ENCODE results near the gene SPG7. TPM values are rescaled to one million over a fixed set of nuclear protein-coding genes. Genes with fewer than 3 reads are reported as not detected.

The SPG7 gene
- polyA plus RNA-seq, 1 donor from 2014 or later: 216 TPM

DNA sequence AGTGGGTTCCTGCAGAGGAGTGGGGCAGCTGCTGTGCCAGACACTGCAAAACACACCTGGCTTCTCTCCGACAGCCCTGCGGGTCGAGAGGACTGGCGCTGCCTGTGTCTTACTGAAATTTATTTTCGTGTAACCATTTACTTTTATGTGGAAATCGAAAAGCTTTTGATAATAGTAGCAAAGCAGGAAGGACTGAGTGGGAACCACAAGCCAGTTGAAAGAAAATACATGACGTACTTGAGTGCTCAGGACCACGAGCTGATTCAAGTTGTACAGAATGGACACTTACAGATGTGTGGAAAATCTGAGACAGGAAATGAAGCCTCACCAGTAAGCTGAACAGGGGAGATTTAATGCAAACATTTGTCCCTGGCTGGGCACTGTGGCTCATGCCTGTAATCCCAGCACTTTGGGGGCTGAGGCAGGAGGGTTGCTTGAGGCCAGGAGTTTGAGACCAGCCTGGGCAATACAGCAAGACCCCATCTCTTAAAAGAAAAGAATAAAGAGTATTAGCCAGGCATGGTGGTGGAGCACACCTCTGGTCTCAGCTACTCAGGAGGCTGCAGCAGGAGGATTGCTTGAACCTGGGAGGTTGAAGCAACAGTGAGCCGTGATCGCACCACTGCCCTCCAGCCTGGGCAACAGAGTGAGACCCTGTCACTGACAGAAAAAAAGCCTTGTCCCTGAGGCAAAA lies 41.0 kb downstream of the SPG7 start:
- TF ChIP-seq EZH2 (IDR thresholded peaks at IDR 0.05; ENCODE audit: borderline replicate concordance, insufficient read depth, low read length, poor library complexity, severe bottlenecking): no peak
- no peak for TF ChIP-seq SMC3 (conservative IDR thresholded peaks at IDR 0.05; ENCODE audit: poor library complexity)
- no peak for TF ChIP-seq CTCF (IDR thresholded peaks at IDR 0.05; ENCODE audit: poor library complexity, severe bottlenecking)
- no peak for TF ChIP-seq TAF1 (IDR thresholded peaks at IDR 0.05; ENCODE audit: low read depth)
- no peak for TF ChIP-seq POLR2AphosphoS5 (IDR thresholded peaks at IDR 0.05)
- no peak for TF ChIP-seq EP300 (conservative IDR thresholded peaks at IDR 0.05; ENCODE audit: poor library complexity, severe bottlenecking)
- no peak for TF ChIP-seq RAD21 (conservative IDR thresholded peaks at IDR 0.05)
- TF ChIP-seq, protein P1, sequence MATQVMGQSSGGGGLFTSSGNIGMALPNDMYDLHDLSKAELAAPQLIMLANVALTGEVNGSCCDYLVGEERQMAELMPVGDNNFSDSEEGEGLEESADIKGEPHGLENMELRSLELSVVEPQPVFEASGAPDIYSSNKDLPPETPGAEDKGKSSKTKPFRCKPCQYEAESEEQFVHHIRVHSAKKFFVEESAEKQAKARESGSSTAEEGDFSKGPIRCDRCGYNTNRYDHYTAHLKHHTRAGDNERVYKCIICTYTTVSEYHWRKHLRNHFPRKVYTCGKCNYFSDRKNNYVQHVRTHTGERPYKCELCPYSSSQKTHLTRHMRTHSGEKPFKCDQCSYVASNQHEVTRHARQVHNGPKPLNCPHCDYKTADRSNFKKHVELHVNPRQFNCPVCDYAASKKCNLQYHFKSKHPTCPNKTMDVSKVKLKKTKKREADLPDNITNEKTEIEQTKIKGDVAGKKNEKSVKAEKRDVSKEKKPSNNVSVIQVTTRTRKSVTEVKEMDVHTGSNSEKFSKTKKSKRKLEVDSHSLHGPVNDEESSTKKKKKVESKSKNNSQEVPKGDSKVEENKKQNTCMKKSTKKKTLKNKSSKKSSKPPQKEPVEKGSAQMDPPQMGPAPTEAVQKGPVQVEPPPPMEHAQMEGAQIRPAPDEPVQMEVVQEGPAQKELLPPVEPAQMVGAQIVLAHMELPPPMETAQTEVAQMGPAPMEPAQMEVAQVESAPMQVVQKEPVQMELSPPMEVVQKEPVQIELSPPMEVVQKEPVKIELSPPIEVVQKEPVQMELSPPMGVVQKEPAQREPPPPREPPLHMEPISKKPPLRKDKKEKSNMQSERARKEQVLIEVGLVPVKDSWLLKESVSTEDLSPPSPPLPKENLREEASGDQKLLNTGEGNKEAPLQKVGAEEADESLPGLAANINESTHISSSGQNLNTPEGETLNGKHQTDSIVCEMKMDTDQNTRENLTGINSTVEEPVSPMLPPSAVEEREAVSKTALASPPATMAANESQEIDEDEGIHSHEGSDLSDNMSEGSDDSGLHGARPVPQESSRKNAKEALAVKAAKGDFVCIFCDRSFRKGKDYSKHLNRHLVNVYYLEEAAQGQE (IDR thresholded peaks at IDR 0.05; ENCODE audit: borderline replicate concordance): no peak
- TF ChIP-seq MXI1 (conservative IDR thresholded peaks at IDR 0.05; ENCODE audit: poor library complexity, severe bottlenecking): no peak
- Histone ChIP-seq H3K36me3 (ENCODE audit: insufficient read depth, low read length) (no peaks in the 10 kb centered on the region), H3K9ac (ENCODE audit: low read length) (no peak overlapping the region)

GRCh38 chr16:89550421-89551007 lies 42.3 kb downstream of the SPG7 start:
- no peak overlapping the region for H2AFZ ChIP-seq (ENCODE audit: low read depth, low read length)
- H4K20me1 ChIP-seq (ENCODE audit: insufficient read depth): no peaks in the 10 kb centered on the region
- H3K27ac ChIP-seq (ENCODE audit: low read length): no peak overlapping the region
- TF ChIP-seq POLR2AphosphoS5 (IDR thresholded peaks at IDR 0.05) (no peak), CTCF (IDR thresholded peaks at IDR 0.05; ENCODE audit: poor library complexity, severe bottlenecking) (no peak), EZH2 (IDR thresholded peaks at IDR 0.05; ENCODE audit: borderline replicate concordance, insufficient read depth, low read length, poor library complexity, severe bottlenecking) (no peak), MXI1 (conservative IDR thresholded peaks at IDR 0.05; ENCODE audit: poor library complexity, severe bottlenecking) (no peak), RAD21 (conservative IDR thresholded peaks at IDR 0.05) (no peak)
- no peaks in the 10 kb centered on the region for H3F3A ChIP-seq (ENCODE audit: insufficient read depth, low read length, poor library complexity, severe bottlenecking)
- H3K9ac ChIP-seq (ENCODE audit: low read length): no peak overlapping the region
- H3K27me3 ChIP-seq (ENCODE audit: insufficient read depth, low read depth, low read length): no peaks in the 10 kb centered on the region
- no peak overlapping the region for H3K4me3 ChIP-seq (ENCODE audit: low read length)
- no peaks in the 10 kb centered on the region for H3K36me3 ChIP-seq (ENCODE audit: insufficient read depth, low read length)
- no peak overlapping the region for H3K4me2 ChIP-seq (ENCODE audit: low read length)
- H3K9me3 ChIP-seq (ENCODE audit: low read length): no peaks in the 10 kb centered on the region
- H3K79me2 ChIP-seq (replicated peaks; ENCODE audit: insufficient read depth, low read length): no peaks in the 10 kb centered on the region
- H3K9me2 ChIP-seq (ENCODE audit: insufficient read depth, low read length): no peaks in the 10 kb centered on the region

More for the DNA sequence above, 41.0 kb downstream of the SPG7 start:
- Histone ChIP-seq H3F3A (ENCODE audit: insufficient read depth, low read length, poor library complexity, severe bottlenecking) (no peaks in the 10 kb centered on the region), H3K4me2 (ENCODE audit: low read length) (no peak overlapping the region), H3K79me2 (replicated peaks; ENCODE audit: insufficient read depth, low read length) (no peaks in the 10 kb centered on the region), H3K4me3 (ENCODE audit: low read length) (no peak overlapping the region), H3K9me2 (ENCODE audit: insufficient read depth, low read length) (no peaks in the 10 kb centered on the region), H4K20me1 (ENCODE audit: insufficient read depth) (no peaks in the 10 kb centered on the region), H3K9me3 (ENCODE audit: low read length) (no peaks in the 10 kb centered on the region), H3K27ac (ENCODE audit: low read length) (no peak overlapping the region), H3K27me3 (ENCODE audit: insufficient read depth, low read depth, low read length) (no peaks in the 10 kb centered on the region), H2AFZ (ENCODE audit: low read depth, low read length) (no peak overlapping the region)

Data from neural cell (in vitro differentiated cells).